CD4-positive, CD25-positive, alpha-beta regulatory T cell (primary cell): ENCODE measurements around the gene COPZ1. TPM values are rescaled to one million over a fixed set of nuclear protein-coding genes. Genes with fewer than 3 reads are reported as not detected.
A peak's percentile ranks its signal among the peaks of the same experiment; 100 is the strongest.
"Not testable (repeated sequence)": the region's sequence is repeated elsewhere in the genome, so short reads cannot be mapped to it uniquely, and the experiment has no call there.

ENCODE experiments used
- ATAC-seq, 2 donors: fragments of 150-1000 bp; cut with Tn5 transposase; one replicate each; pipeline ENCODE4 v1.10.0; 2021; ENCODE audit warnings: low read depth in 2 of 2, moderate number of reproducible peaks in 2 of 2, moderate library complexity in 1 of 2
- DNase-seq, 3 donors: peaks; one replicate each; pipeline versions ENCODE4 v3.0.0 to v3.0.0-alpha.2; 2012 to 2022; ENCODE audit warnings: mixed read lengths in 1 of 3
- H3K27ac ChIP-seq: one replicate; pipeline ENCODE4 v1.7.0; 2013; ENCODE audit warnings: mild to moderate bottlenecking, low read length; ENCODE audit not compliant: insufficient read depth, poor library complexity, severe bottlenecking
- H3K27me3 ChIP-seq: one replicate; pipeline ENCODE4 v1.7.0; 2013; ENCODE audit warnings: low read length; ENCODE audit not compliant: control insufficient read depth, insufficient read depth
- H3K36me3 ChIP-seq: one replicate; pipeline ENCODE4 v1.7.0; 2013; ENCODE audit warnings: mild to moderate bottlenecking, low read length, moderate library complexity; ENCODE audit not compliant: control insufficient read depth, insufficient read depth
- H3K4me1 ChIP-seq: 2 replicates; pipeline ENCODE4 v1.7.0; 2013; ENCODE audit warnings: mild to moderate bottlenecking, low read length; ENCODE audit not compliant: insufficient read depth, control insufficient read depth, poor library complexity, severe bottlenecking
- H3K4me3 ChIP-seq: one replicate; pipeline ENCODE4 v1.7.0; 2013; ENCODE audit warnings: low read depth, mild to moderate bottlenecking, low read length, moderate library complexity
- H3K9me3 ChIP-seq, 2 experiments: 1 replicate in 1 of 2; 2 replicates in 1 of 2; pipeline ENCODE4 v1.7.0; 2013; ENCODE audit warnings: low read length in 2 of 2, mild to moderate bottlenecking in 1 of 2, moderate library complexity in 1 of 2; ENCODE audit not compliant: control insufficient read depth in 2 of 2
- H3K27ac Mint-ChIP-seq, 3 donors: one replicate each; pipeline ENCODE4 v1.8.0; 2020 to 2022; ENCODE audit warnings: mild to moderate bottlenecking in 3 of 3, mixed read lengths in 3 of 3, moderate library complexity in 2 of 3
- H3K27me3 Mint-ChIP-seq: one replicate; pipeline ENCODE4 v1.8.0; 2022; ENCODE audit warnings: mild to moderate bottlenecking, mixed read lengths
- H3K36me3 Mint-ChIP-seq: one replicate; pipeline ENCODE4 v1.8.0; 2020; ENCODE audit warnings: mixed read lengths
- H3K4me1 Mint-ChIP-seq, 4 donors: one replicate each; pipeline ENCODE4 v1.8.0; 2020 to 2022; ENCODE audit warnings: mixed read lengths in 4 of 4, mild to moderate bottlenecking in 1 of 4
- H3K4me3 Mint-ChIP-seq, 4 donors: one replicate each; pipeline ENCODE4 v1.8.0; 2020 to 2022; ENCODE audit warnings: mild to moderate bottlenecking in 4 of 4, mixed read lengths in 4 of 4, moderate library complexity in 3 of 4
- H3K9me3 Mint-ChIP-seq, 7 donors: one replicate each; pipeline ENCODE4 v1.8.0; 2020 to 2022; ENCODE audit warnings: mixed read lengths in 7 of 7, mild to moderate bottlenecking in 3 of 7, moderate library complexity in 2 of 7
- polyA plus RNA-seq, 4 donors: library from polyadenylated mRNA; unstranded; fragments of 300-500 nt; fragmentation: Illumina TruSeq; gene quantifications; one replicate each; pipeline ENCODE4 v1.2.3, GENCODE V29; 2021
- total RNA-seq: library from RNA; stranded (reverse); gene quantifications from one replicate; pipeline ENCODE4 v1.2.3, GENCODE V29; 2022

COPZ1 gene
- total and polyA plus RNA-seq, 5 donors from 2014 or later: 65.3 to 213 (median 154) TPM

DNA sequence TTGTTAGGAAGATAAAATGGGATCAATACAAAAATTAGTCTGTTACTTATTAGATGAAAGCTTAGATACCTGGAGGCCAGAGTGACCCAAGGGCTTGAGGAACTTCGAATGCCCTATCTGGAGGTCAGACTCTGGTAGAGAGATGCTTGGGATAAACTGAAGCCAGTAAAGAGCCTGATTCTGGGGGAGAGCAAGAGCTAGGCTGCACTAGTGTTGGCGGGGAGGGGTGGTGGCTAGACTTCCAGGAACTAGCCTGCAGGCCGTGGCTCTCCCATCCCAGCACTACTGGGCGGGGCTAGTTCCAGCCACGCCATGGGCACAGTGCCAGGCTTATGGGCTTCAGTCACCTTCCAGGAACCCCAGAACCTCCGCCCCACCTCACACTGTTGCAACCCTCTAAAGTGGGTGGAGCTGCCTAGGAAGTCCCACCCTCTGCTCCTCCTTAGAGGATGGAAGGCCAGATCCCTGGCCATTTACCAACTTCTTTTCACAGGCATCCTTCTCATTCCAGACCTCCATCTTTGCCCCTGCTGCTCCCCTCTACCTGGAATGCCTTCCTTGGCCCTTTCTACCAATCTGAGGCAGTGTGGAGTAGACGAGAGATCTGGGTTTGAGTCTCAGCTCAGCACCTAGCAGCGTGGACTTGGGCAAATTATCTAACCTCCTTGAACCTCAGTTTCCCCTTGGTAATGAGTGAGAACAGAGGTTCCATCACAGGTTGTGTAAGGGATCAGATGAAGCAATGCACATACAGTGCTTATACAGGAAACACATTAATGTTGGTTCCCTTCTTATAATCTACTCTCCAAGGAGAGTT, 17.8 kb upstream of the COPZ1 start:
- Mint-ChIP-seq H3K27me3 (peaks cover 59% of the 10 kb centered on the region), H3K27ac (no peak overlapping the region), H3K36me3 (no peaks in the 10 kb centered on the region), H3K9me3 (peaks cover 0 to 2% (median 0%) of the 10 kb centered on the region in 7 donors), H3K4me3 (no peak overlapping the region), H3K4me1 (peaks cover 0 to 9% (median under 1%) of the 10 kb centered on the region in 4 donors)
- no peaks in the 10 kb centered on the region for H3K4me1 ChIP-seq
- H3K27me3 ChIP-seq: peaks cover 25% of the 10 kb centered on the region
- H3K36me3 ChIP-seq: no peaks in the 10 kb centered on the region
- H3K9me3 ChIP-seq: no peaks in the 10 kb centered on the region
- ATAC-seq (no peak), DNase-seq (peak in 1 of 3 donors; percentile 64)
- no peak overlapping the region for H3K27ac ChIP-seq
- H3K4me3 ChIP-seq: no peak overlapping the region

- Histone ChIP-seq H3K4me1 (no peaks in the 10 kb centered on the region), H3K27me3 (peaks cover 7% of the 10 kb centered on the region), H3K9me3 (no peaks in the 10 kb centered on the region), H3K27ac (no peak overlapping the region), H3K36me3 (no peaks in the 10 kb centered on the region), H3K4me3 (no peak overlapping the region)
- Mint-ChIP-seq H3K27me3 (peaks cover 38% of the 10 kb centered on the region), H3K4me3 (no peak overlapping the region), H3K36me3 (no peaks in the 10 kb centered on the region), H3K27ac (no peak overlapping the region), H3K9me3 (peaks cover 0 to 2% (median 0%) of the 10 kb centered on the region in 7 donors), H3K4me1 (peaks cover 0 to 5% (median under 1%) of the 10 kb centered on the region in 4 donors)
- DNase-seq: no peak
- no peak for ATAC-seq
Observed at GRCh38 chr12:54311051-54311450, 13.9 kb upstream of the COPZ1 start.

- ATAC-seq, H3K36me3 ChIP-seq, H3K4me1 Mint-ChIP-seq, H3K27ac Mint-ChIP-seq, H3K4me3 Mint-ChIP-seq, H3K9me3 ChIP-seq, DNase-seq, H3K27ac ChIP-seq, H3K9me3 Mint-ChIP-seq, H3K27me3 ChIP-seq, H3K4me3 ChIP-seq, H3K4me1 ChIP-seq, H3K36me3 Mint-ChIP-seq: not testable (repeated sequence)
- peaks cover 36% of the 10 kb centered on the region for H3K27me3 Mint-ChIP-seq
Observed at GRCh38 chr12:54312309-54312708, 12.6 kb upstream of the COPZ1 start.

GRCh38 chr12:54321363-54321762, 3.6 kb upstream of the COPZ1 start:
- Histone ChIP-seq H3K4me1 (peaks cover 12% of the 10 kb centered on the region), H3K4me3 (no peak overlapping the region), H3K9me3 (no peaks in the 10 kb centered on the region), H3K27ac (no peak overlapping the region), H3K27me3 (no peaks in the 10 kb centered on the region), H3K36me3 (no peaks in the 10 kb centered on the region)
- H3K4me1 Mint-ChIP-seq: peaks cover 4 to 19% (median 11%) of the 10 kb centered on the region in 4 donors
- H3K36me3 Mint-ChIP-seq: peaks cover 4% of the 10 kb centered on the region
- no peaks in the 10 kb centered on the region for H3K9me3 Mint-ChIP-seq
- H3K4me3 Mint-ChIP-seq: no peak overlapping the region
- H3K27ac Mint-ChIP-seq: no peak overlapping the region
- peaks cover 7% of the 10 kb centered on the region for H3K27me3 Mint-ChIP-seq
- DNase-seq: no peak
- ATAC-seq: no peak

- peak overlapping the region; percentile 65 for H3K27ac ChIP-seq
- not testable (repeated sequence) for H3K27me3 ChIP-seq, ATAC-seq, H3K36me3 Mint-ChIP-seq, H3K36me3 ChIP-seq, DNase-seq, H3K27me3 Mint-ChIP-seq, H3K9me3 Mint-ChIP-seq, H3K9me3 ChIP-seq
- peaks cover 36% of the 10 kb centered on the region for H3K4me1 ChIP-seq
- Mint-ChIP-seq H3K4me1 (peaks cover 10 to 51% (median 37%) of the 10 kb centered on the region in 4 donors), H3K4me3 (peak overlapping the region; percentile 93 to 100 (median 99)), H3K27ac (peak overlapping the region; percentile 94 to 100 (median 98))
- H3K4me3 ChIP-seq: peak overlapping the region; percentile 96
Observed at GRCh38 chr12:54325442-54326109, 645 bp downstream of the COPZ1 start.

- H3K36me3 ChIP-seq: peaks cover 3% of the 10 kb centered on the region
- Mint-ChIP-seq H3K4me3 (peak overlapping the region in 2 of 4 donors; percentile 57 to 76), H3K9me3 (no peaks in the 10 kb centered on the region), H3K27ac (peak overlapping the region; percentile 3 to 92 (median 37)), H3K4me1 (peaks cover 13 to 75% (median 55%) of the 10 kb centered on the region in 4 donors), H3K27me3 (peaks cover 7% of the 10 kb centered on the region), H3K36me3 (peaks cover 10% of the 10 kb centered on the region)
- H3K4me3 ChIP-seq: no peak overlapping the region
- no peaks in the 10 kb centered on the region for H3K9me3 ChIP-seq
- no peak overlapping the region for H3K27ac ChIP-seq
- peaks cover 58% of the 10 kb centered on the region for H3K4me1 ChIP-seq
- no peak for DNase-seq
- H3K27me3 ChIP-seq: no peaks in the 10 kb centered on the region
- no peak for ATAC-seq
Observed at GRCh38 chr12:54328595-54329337, 3.8 kb downstream of the COPZ1 start.

DNA sequence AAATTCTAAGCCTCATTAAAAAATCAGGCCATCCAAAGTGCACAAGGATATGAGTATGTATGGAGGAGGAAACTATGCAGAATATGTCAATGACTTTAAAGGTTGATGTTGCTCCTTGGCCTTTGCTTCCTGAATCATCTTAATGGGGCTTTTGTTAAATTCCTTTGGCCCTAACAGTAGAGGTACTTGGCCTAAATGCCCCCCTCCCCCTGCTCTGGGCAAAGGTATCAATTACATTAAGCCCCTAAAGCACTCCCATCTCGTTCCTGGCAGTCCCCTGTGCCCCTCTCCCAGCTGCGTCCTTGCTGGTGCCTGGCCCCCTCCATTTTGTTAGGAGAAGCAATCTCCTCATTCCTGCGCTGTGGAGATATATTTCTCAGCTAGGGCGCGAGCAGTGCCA, 4.8 kb downstream of the COPZ1 start:
- Histone ChIP-seq H3K4me1 (peaks cover 56% of the 10 kb centered on the region), H3K9me3 (no peaks in the 10 kb centered on the region), H3K36me3 (peaks cover 3% of the 10 kb centered on the region), H3K27ac (no peak overlapping the region), H3K27me3 (no peaks in the 10 kb centered on the region), H3K4me3 (no peak overlapping the region)
- ATAC-seq (no peak), DNase-seq (no peak)
- Mint-ChIP-seq H3K4me3 (peak overlapping the region in 1 of 4 donors; percentile 20), H3K27ac (peak overlapping the region in 1 of 3 donors; percentile 92), H3K36me3 (peaks cover 10% of the 10 kb centered on the region), H3K27me3 (peaks cover 4% of the 10 kb centered on the region), H3K4me1 (peaks cover 13 to 76% (median 49%) of the 10 kb centered on the region in 4 donors), H3K9me3 (no peaks in the 10 kb centered on the region)
